Liver (tissue), 3 donors: ENCODE results near the gene NTPCR.

Experiments used
- CTCF ChIP-seq: fragments of 150-350 bp; IDR thresholded peaks from 2 replicates; pipeline ENCODE4 v1.5.1; 2017; ENCODE audit warnings: improper control_type of control experiment, low read depth, low read length; ENCODE audit not compliant: missing input control
- MAX ChIP-seq: IDR thresholded peaks from 2 replicates; pipeline ENCODE4 v1.6.1; 2016; ENCODE audit warnings: antibody characterized with exemption
- NR2F2 ChIP-seq: IDR thresholded peaks from 2 replicates; pipeline ENCODE4 v1.6.1; 2016; ENCODE audit warnings: antibody characterized with exemption
- RAD21 ChIP-seq, 2 donors: IDR thresholded peaks; 2 replicates each; pipeline ENCODE4 v1.6.1; 2016; ENCODE audit warnings: antibody characterized with exemption in 2 of 2, mild to moderate bottlenecking in 2 of 2
- REST ChIP-seq: IDR thresholded peaks from 2 replicates; pipeline ENCODE4 v1.6.1; 2016; ENCODE audit warnings: antibody characterized with exemption, mild to moderate bottlenecking
- RXRA ChIP-seq, 2 donors: IDR thresholded peaks; 2 replicates each; pipeline ENCODE4 v1.6.1; 2017 to 2018; ENCODE audit warnings: antibody characterized with exemption in 2 of 2, mild to moderate bottlenecking in 1 of 2
- SP1 ChIP-seq: IDR thresholded peaks from 2 replicates; pipeline ENCODE4 v1.6.1; 2018; ENCODE audit warnings: antibody characterized with exemption, mild to moderate bottlenecking
- TAF1 ChIP-seq: conservative IDR thresholded peaks from 2 replicates; pipeline ENCODE4 v1.6.1; 2016; ENCODE audit warnings: antibody characterized with exemption, mild to moderate bottlenecking
- YY1 ChIP-seq: IDR thresholded peaks from 2 replicates; pipeline ENCODE4 v1.6.1; 2016; ENCODE audit warnings: antibody characterized with exemption, mild to moderate bottlenecking
- ZBTB33 ChIP-seq: IDR thresholded peaks from 2 replicates; pipeline ENCODE4 v1.6.1; 2016; ENCODE audit warnings: antibody characterized with exemption
- donor health status: healthy.
- donor health status: healthy.

GRCh38 chr1:233019778-233020325, 69.4 kb downstream of the NTPCR start:
- no peak for TF ChIP-seq TAF1
- no peak for TF ChIP-seq CTCF
- no peak for TF ChIP-seq ZBTB33
- no peak for TF ChIP-seq RAD21 (IDR thresholded peaks at IDR 0.05)
- no peak for TF ChIP-seq REST
- TF ChIP-seq SP1: no peak
- TF ChIP-seq RXRA (IDR thresholded peaks at IDR 0.05): no peak
- TF ChIP-seq NR2F2: no peak
- no peak for TF ChIP-seq YY1
- no peak for TF ChIP-seq MAX
